GM19035 (cell line): Measurements from ENCODE around the gene CYB5D1.
"Not testable (repeated sequence)": the region's sequence is repeated elsewhere in the genome, so short reads cannot be mapped to it uniquely, and the experiment has no call there.

ENCODE experiments used
- ATAC-seq: cut with Tn5 transposase; IDR thresholded peaks from one replicate; pipeline ENCODE4 v1.9.1; 2021; ENCODE audit not compliant: unreplicated experiment

Gene CYB5D1

GRCh38 chr17:7856011-7856810 lies 1.6 kb upstream of the CYB5D1 start:
- no peak for ATAC-seq

GRCh38 chr17:7856811-7857712 lies 741 bp upstream of the CYB5D1 start, which contains the start of gene NAA38:
Gene NAA38 (minus strand): TSS chr17:7857559. CDS start chr17:7857463, 96 bp downstream.
- ATAC-seq, result peak; percentile 72

- ATAC-seq, result no peak
Measured at GRCh38 chr17:7858522-7858810, 663 bp downstream of the CYB5D1 start.

- no peak for ATAC-seq
Measured at GRCh38 chr17:7859028-7859427, 1.2 kb downstream of the CYB5D1 start.

GRCh38 chr17:7862692-7863437 lies 5.1 kb downstream of the CYB5D1 start:
- ATAC-seq, result no peak

- not testable (repeated sequence) for ATAC-seq
Measured at GRCh38 chr17:7864384-7864783, 6.6 kb downstream of the CYB5D1 start.

GRCh38 chr17:7864995-7865650 lies 7.3 kb downstream of the CYB5D1 start:
- ATAC-seq, result no peak

- no peak for ATAC-seq
Measured at GRCh38 chr17:7867881-7868329, 10.1 kb downstream of the CYB5D1 start.

- ATAC-seq, result no peak
Measured at GRCh38 chr17:7873051-7873450, 15.2 kb downstream of the CYB5D1 start.

- no peak for ATAC-seq
Measured at GRCh38 chr17:7875804-7876370, 18.1 kb downstream of the CYB5D1 start.

GRCh38 chr17:7878234-7878633 lies 20.4 kb downstream of the CYB5D1 start:
- ATAC-seq, result no peak

GRCh38 chr17:7880076-7880868 lies 22.5 kb downstream of the CYB5D1 start:
- ATAC-seq, result no peak

GRCh38 chr17:7881276-7882054 lies 23.7 kb downstream of the CYB5D1 start:
- no peak for ATAC-seq

- no peak for ATAC-seq
Measured at GRCh38 chr17:7882068-7882467, 24.3 kb downstream of the CYB5D1 start.

GRCh38 chr17:7882629-7883028 lies 24.8 kb downstream of the CYB5D1 start:
- ATAC-seq, result no peak

GRCh38 chr17:7883781-7884386 lies 26.1 kb downstream of the CYB5D1 start:
- no peak for ATAC-seq

- peak; percentile 9 for ATAC-seq
Measured at GRCh38 chr17:7884581-7885366, 27.0 kb downstream of the CYB5D1 start.
